ENCODE results near the gene SZT2. TPM values are rescaled to one million over a fixed set of nuclear protein-coding genes. Genes with fewer than 3 reads are reported as not detected.

Gene SZT2
- total RNA-seq, 1 donor from 2014 or later: 39.4 TPM

- H3K27me3 Mint-ChIP-seq (ENCODE audit: low read depth): no peaks in the 10 kb centered on the region
- H3K4me3 Mint-ChIP-seq: peak overlapping the region; percentile 5
- peaks cover 34% of the 10 kb centered on the region for H3K36me3 Mint-ChIP-seq (ENCODE audit: low read depth)
- H3K4me1 Mint-ChIP-seq: peaks cover 15% of the 10 kb centered on the region
- TF ChIP-seq CTCF (conservative IDR thresholded peaks at IDR 0.05): no peak
- no peak for DNase-seq (ENCODE audit: low read depth, low spot score)
- no peaks in the 10 kb centered on the region for H3K9me3 Mint-ChIP-seq
- H3K27ac Mint-ChIP-seq (ENCODE audit: unreplicated experiment): peak overlapping the region; percentile 44
Observed at GRCh38 chr1:43448955-43449707, 59.4 kb downstream of the SZT2 start.

GRCh38 chr1:43449708-43450069 is 60.0 kb downstream of the SZT2 start:
- Mint-ChIP-seq H3K27me3 (ENCODE audit: low read depth) (no peaks in the 10 kb centered on the region), H3K4me3 (peak overlapping the region; percentile 51), H3K27ac (ENCODE audit: unreplicated experiment) (no peak overlapping the region), H3K9me3 (peaks cover 3% of the 10 kb centered on the region), H3K4me1 (peaks cover 20% of the 10 kb centered on the region), H3K36me3 (ENCODE audit: low read depth) (peaks cover 36% of the 10 kb centered on the region)
- no peak for TF ChIP-seq CTCF (conservative IDR thresholded peaks at IDR 0.05)
- no peak for DNase-seq (ENCODE audit: low read depth, low spot score)

- Mint-ChIP-seq H3K9me3 (peaks cover 6% of the 10 kb centered on the region), H3K4me1 (peaks cover 25% of the 10 kb centered on the region), H3K27ac (ENCODE audit: unreplicated experiment) (no peak overlapping the region), H3K27me3 (ENCODE audit: low read depth) (no peaks in the 10 kb centered on the region), H3K36me3 (ENCODE audit: low read depth) (peaks cover 36% of the 10 kb centered on the region), H3K4me3 (peak overlapping the region; percentile 51)
- no peak for DNase-seq (ENCODE audit: low read depth, low spot score)
- TF ChIP-seq CTCF (conservative IDR thresholded peaks at IDR 0.05): no peak
Observed at GRCh38 chr1:43450251-43450941, 60.7 kb downstream of the SZT2 start.

GRCh38 chr1:43451157-43451591 is 61.5 kb downstream of the SZT2 start:
- Mint-ChIP-seq H3K27ac (ENCODE audit: unreplicated experiment) (no peak overlapping the region), H3K4me1 (peaks cover 25% of the 10 kb centered on the region), H3K36me3 (ENCODE audit: low read depth) (peaks cover 35% of the 10 kb centered on the region), H3K27me3 (ENCODE audit: low read depth) (peaks cover under 1% of the 10 kb centered on the region), H3K4me3 (peak overlapping the region; percentile 86), H3K9me3 (peaks cover 7% of the 10 kb centered on the region)
- no peak for TF ChIP-seq CTCF (conservative IDR thresholded peaks at IDR 0.05)
- DNase-seq (ENCODE audit: low read depth, low spot score): no peak

GRCh38 chr1:43451701-43452532 is 62.2 kb downstream of the SZT2 start:
- H3K4me3 Mint-ChIP-seq: peak overlapping the region; percentile 86
- no peak overlapping the region for H3K27ac Mint-ChIP-seq (ENCODE audit: unreplicated experiment)
- H3K36me3 Mint-ChIP-seq (ENCODE audit: low read depth): peaks cover 30% of the 10 kb centered on the region
- H3K4me1 Mint-ChIP-seq: peaks cover 25% of the 10 kb centered on the region
- DNase-seq (ENCODE audit: low read depth, low spot score): no peak
- no peak for TF ChIP-seq CTCF (conservative IDR thresholded peaks at IDR 0.05)
- peaks cover 5% of the 10 kb centered on the region for H3K27me3 Mint-ChIP-seq (ENCODE audit: low read depth)
- peaks cover 12% of the 10 kb centered on the region for H3K9me3 Mint-ChIP-seq
